Neural crest cell (in vitro differentiated cells): ENCODE measurements around the gene NTM. TPM values are rescaled to one million over a fixed set of nuclear protein-coding genes. Genes with fewer than 3 reads are reported as not detected.

ENCODE experiments used
- DNase-seq: peaks from one replicate; pipeline ENCODE4 v3.0.0; 2021; ENCODE audit warnings: low read depth, mixed read lengths, low spot score
- H3K27ac Mint-ChIP-seq: one replicate; pipeline ENCODE4 v1.8.0; 2021; ENCODE audit warnings: mild to moderate bottlenecking, mixed read lengths; ENCODE audit not compliant: unreplicated experiment
- H3K27me3 Mint-ChIP-seq: 2 replicates; pipeline ENCODE4 v1.8.0; 2021; ENCODE audit warnings: low read depth, mild to moderate bottlenecking, mixed read lengths
- H3K36me3 Mint-ChIP-seq: 2 replicates; pipeline ENCODE4 v1.8.0; 2021; ENCODE audit warnings: low read depth, mild to moderate bottlenecking, mixed read lengths
- H3K4me1 Mint-ChIP-seq: 2 replicates; pipeline ENCODE4 v1.8.0; 2021; ENCODE audit warnings: mixed read lengths
- H3K4me3 Mint-ChIP-seq: one replicate; pipeline ENCODE4 v1.8.0; 2021; ENCODE audit warnings: mild to moderate bottlenecking, mixed read lengths
- H3K9me3 Mint-ChIP-seq: 2 replicates; pipeline ENCODE4 v1.8.0; 2021; ENCODE audit warnings: mixed read lengths
- CTCF ChIP-seq: fragments of 200-600 bp; sonication (generic); conservative IDR thresholded peaks from 2 replicates; pipeline ENCODE4 v1.5.0; 2021; ENCODE audit warnings: antibody characterized with exemption, mild to moderate bottlenecking
- total RNA-seq: library from RNA; stranded (reverse); gene quantifications from 2 replicates; pipeline ENCODE4 v1.2.1, GENCODE V29; 2021

Gene NTM
- total RNA-seq, 1 donor from 2014 or later, result 11.3 TPM

GRCh38 chr11:132036746-132037466, 666.5 kb downstream of the NTM start:
- peak overlapping the region; percentile 47 for H3K27ac Mint-ChIP-seq
- H3K9me3 Mint-ChIP-seq, result peaks cover 3% of the 10 kb centered on the region
- H3K4me3 Mint-ChIP-seq, result no peak overlapping the region
- no peak for DNase-seq
- TF ChIP-seq CTCF, result no peak
- no peaks in the 10 kb centered on the region for H3K27me3 Mint-ChIP-seq
- peaks cover 12% of the 10 kb centered on the region for H3K4me1 Mint-ChIP-seq
- no peaks in the 10 kb centered on the region for H3K36me3 Mint-ChIP-seq

GRCh38 chr11:132037467-132037862, 667.0 kb downstream of the NTM start:
- Mint-ChIP-seq H3K36me3 (no peaks in the 10 kb centered on the region), H3K27ac (no peak overlapping the region), H3K27me3 (no peaks in the 10 kb centered on the region), H3K9me3 (no peaks in the 10 kb centered on the region), H3K4me1 (peaks cover 17% of the 10 kb centered on the region), H3K4me3 (no peak overlapping the region)
- TF ChIP-seq CTCF, result no peak
- no peak for DNase-seq

- Mint-ChIP-seq H3K36me3 (no peaks in the 10 kb centered on the region), H3K4me1 (peaks cover 22% of the 10 kb centered on the region), H3K4me3 (no peak overlapping the region), H3K9me3 (no peaks in the 10 kb centered on the region), H3K27me3 (no peaks in the 10 kb centered on the region), H3K27ac (no peak overlapping the region)
- no peak for TF ChIP-seq CTCF
- no peak for DNase-seq
These were observed 667.5 kb downstream of the NTM start for GRCh38 chr11:132037956-132038355.

GRCh38 chr11:132039521-132039920, 669.1 kb downstream of the NTM start:
- Mint-ChIP-seq H3K4me3 (no peak overlapping the region), H3K4me1 (peaks cover 24% of the 10 kb centered on the region)
- no peak for TF ChIP-seq CTCF

GRCh38 chr11:132042296-132042695, 671.9 kb downstream of the NTM start:
- no peak for TF ChIP-seq CTCF
- H3K36me3 Mint-ChIP-seq, result no peaks in the 10 kb centered on the region
- H3K27me3 Mint-ChIP-seq, result no peaks in the 10 kb centered on the region
- H3K4me1 Mint-ChIP-seq, result peaks cover 40% of the 10 kb centered on the region
- no peaks in the 10 kb centered on the region for H3K9me3 Mint-ChIP-seq
- H3K4me3 Mint-ChIP-seq, result no peak overlapping the region
- no peak overlapping the region for H3K27ac Mint-ChIP-seq
- DNase-seq, result no peak

More at GRCh38 chr11:132039521-132039920, 669.1 kb downstream of the NTM start:
- no peak for DNase-seq
- no peaks in the 10 kb centered on the region for H3K27me3 Mint-ChIP-seq
- peak overlapping the region; percentile 10 for H3K27ac Mint-ChIP-seq
- H3K36me3 Mint-ChIP-seq, result no peaks in the 10 kb centered on the region
- H3K9me3 Mint-ChIP-seq, result no peaks in the 10 kb centered on the region
